ENCODE data around the gene FAXDC2.

GRCh38 chr5:154786414-154786813 is 64.0 kb downstream of the FAXDC2 start:
- TF ChIP-seq HCFC1 (IDR thresholded peaks at IDR 0.05; ENCODE audit: low read depth, low read length) (no peak), CTCF (IDR thresholded peaks at IDR 0.05 in 2 of 3, conservative IDR thresholded peaks at IDR 0.05 in 1 of 3; ENCODE audit: insufficient read depth in 2 of 3, low read depth in 1 of 3, low read length in 3 of 3) (no peak), CREM (IDR thresholded peaks at IDR 0.05; ENCODE audit: low read depth) (peak; percentile 34; the same call in 1 of the 2 replicates), EP400 (IDR thresholded peaks at IDR 0.05) (no peak), ZNF280A (IDR thresholded peaks at IDR 0.05; ENCODE audit: low read depth, partially characterized antibody) (no peak), MXI1 (IDR thresholded peaks at IDR 0.05; ENCODE audit: low read depth, low read length) (no peak), ATF2 (CRISPR knock-in tag; IDR thresholded peaks at IDR 0.05) (no peak)

Data from K562 (cell line).